Measurements from ENCODE around the gene ZNF14. TPM values are rescaled to one million over a fixed set of nuclear protein-coding genes. Genes with fewer than 3 reads are reported as not detected.

Gene ZNF14
- total RNA-seq, 1 experiment from 2014 or later = 2.6 TPM

DNA sequence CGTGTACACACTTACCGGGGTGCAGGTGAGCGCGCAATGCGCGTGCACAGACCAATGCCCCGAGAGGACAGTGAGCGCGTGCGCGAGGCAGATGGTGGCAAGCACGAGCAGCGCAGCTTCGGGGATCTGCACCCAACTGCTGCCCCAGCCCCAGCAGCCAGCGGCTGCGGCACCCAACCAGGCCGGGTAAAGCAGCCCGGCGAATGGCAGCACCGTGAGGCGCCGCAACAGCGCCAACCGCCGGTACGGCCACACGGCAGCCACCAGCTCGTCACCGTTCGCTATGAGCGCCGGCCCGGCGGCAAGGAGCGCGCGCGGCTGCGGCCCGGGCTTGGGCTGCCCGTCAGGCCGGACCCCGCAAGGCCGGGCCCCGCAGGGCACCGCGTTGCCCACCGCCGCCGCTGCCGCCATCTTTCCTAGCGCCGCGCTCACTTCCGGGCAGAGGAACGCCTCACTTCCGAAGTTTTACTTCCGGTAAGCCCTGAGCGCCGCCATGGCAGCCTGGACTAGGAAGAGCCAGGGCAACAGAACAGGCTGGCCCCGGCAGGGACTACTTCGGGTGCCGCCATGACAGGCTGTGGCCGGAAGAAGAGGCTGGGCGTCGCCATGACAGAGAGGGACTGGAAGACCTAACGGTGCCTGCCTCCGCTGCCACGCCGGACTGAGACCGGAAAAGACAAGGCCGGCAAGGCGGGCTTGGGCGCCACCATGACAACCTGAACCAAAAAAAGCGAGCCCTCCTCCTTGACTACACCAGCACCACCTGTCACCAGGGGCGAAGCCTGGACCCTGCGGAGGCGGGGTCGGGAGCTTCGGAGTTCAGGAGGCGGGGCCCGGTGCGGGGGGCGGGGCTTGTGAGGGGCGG, 69.4 kb downstream of the ZNF14 start, which contains the start of gene ATP13A1:
Gene ATP13A1, minus strand, starts transcription at position 421 of the 865 bp plus-strand sequence. Its CDS starts 10 bp downstream, at position 411.
- peaks cover 15% of the 10 kb centered on the region for H3K4me1 ChIP-seq (replicated peaks)
- no peaks in the 10 kb centered on the region for H3K27me3 ChIP-seq (replicated peaks)
- peak within 1 kb of the TSS; percentile 97 for H3K4me3 ChIP-seq
- H3K36me3 ChIP-seq = peaks cover 28% of the 10 kb centered on the region
- peak within 1 kb of the TSS; percentile 86 for H3K27ac ChIP-seq
- H3K9me3 ChIP-seq (replicated peaks) = no peaks in the 10 kb centered on the region
- DNase-seq (ENCODE audit: low read depth in 1 of 2, low spot score in 2 of 2) = peak; percentile 97 to 98

DNA sequence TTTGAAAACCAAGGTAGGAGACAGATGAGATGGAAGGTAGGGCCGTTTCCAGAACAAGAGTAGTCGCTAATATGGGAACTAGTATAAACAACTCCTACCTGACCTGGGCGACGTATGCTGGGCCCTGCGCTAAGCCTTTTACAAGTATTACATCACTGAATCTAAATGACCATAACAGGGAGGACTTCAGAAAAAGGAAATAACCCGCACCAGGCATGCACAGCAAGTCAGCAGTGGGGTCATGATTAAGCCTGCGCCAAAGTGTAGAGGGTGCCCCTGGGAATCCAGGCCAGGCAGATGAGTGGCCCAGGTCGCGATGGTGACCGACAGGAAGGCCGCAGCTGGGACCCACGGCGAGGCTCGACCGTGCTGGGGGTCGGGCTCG, 70.0 kb downstream of the ZNF14 start:
- no peak for DNase-seq (ENCODE audit: low read depth in 1 of 2, low spot score in 2 of 2)
- Histone ChIP-seq H3K27ac (peak overlapping the region; percentile 86), H3K9me3 (replicated peaks) (no peaks in the 10 kb centered on the region), H3K4me1 (replicated peaks) (peaks cover 15% of the 10 kb centered on the region), H3K4me3 (peak overlapping the region; percentile 97), H3K27me3 (replicated peaks) (no peaks in the 10 kb centered on the region), H3K36me3 (peaks cover 34% of the 10 kb centered on the region)

DNA sequence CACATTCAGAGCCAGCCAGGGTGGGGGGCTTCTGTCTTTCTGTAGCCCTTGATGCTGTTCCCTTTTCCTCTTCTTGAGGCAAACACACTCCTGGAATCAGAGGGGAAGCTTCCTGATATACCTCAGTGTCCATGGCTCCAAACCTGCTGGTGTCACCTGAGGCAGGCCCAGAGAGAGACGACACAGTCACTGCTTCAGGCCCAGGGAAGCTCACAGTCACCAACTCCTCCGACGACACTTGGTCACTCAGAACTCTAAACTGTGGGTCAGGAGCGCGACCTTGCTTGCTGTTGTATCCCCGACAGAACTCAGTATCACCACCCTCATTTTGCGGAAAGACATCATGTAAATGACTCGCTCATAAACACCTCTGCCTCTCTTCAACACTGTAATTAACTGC, 70.6 kb downstream of the ZNF14 start:
- H3K4me1 ChIP-seq (replicated peaks) = peaks cover 15% of the 10 kb centered on the region
- peak overlapping the region; percentile 97 for H3K4me3 ChIP-seq
- no peaks in the 10 kb centered on the region for H3K9me3 ChIP-seq (replicated peaks)
- H3K27me3 ChIP-seq (replicated peaks) = no peaks in the 10 kb centered on the region
- H3K36me3 ChIP-seq = peaks cover 39% of the 10 kb centered on the region
- H3K27ac ChIP-seq = no peak overlapping the region
- DNase-seq (ENCODE audit: low read depth in 1 of 2, low spot score in 2 of 2) = no peak

DNA sequence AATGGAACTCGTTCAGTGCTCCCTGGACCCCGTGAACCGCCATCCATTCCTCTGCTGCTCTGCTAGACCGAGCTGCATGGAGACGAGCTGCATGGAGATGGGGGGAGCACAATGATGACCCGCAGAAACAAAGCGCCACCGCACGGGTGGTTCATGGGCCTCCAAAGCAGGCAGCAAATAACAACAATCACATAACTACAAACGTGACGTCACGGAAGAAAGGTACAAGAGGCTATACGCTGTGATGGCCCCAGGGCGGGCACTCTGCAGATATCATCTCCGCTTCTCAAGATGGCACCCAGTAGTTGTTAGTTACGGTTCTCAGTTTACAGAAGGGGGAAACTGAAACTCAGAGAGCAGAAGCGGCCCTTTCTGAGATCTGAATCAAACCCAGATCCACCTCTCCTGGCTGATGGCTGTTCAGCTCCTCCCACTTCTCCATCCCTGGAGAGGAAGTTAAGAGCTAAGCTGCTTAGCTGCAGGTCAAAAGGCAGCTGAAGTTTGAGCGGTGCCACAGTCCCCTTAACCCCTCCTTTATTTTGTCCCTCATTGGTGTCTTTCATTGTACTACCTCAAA, 71.1 kb downstream of the ZNF14 start:
- Histone ChIP-seq H3K4me3 (no peak overlapping the region), H3K36me3 (peaks cover 45% of the 10 kb centered on the region), H3K27ac (no peak overlapping the region), H3K27me3 (replicated peaks) (no peaks in the 10 kb centered on the region), H3K9me3 (replicated peaks) (no peaks in the 10 kb centered on the region), H3K4me1 (replicated peaks) (peaks cover 15% of the 10 kb centered on the region)
- DNase-seq (ENCODE audit: low read depth in 1 of 2, low spot score in 2 of 2) = no peak

DNA sequence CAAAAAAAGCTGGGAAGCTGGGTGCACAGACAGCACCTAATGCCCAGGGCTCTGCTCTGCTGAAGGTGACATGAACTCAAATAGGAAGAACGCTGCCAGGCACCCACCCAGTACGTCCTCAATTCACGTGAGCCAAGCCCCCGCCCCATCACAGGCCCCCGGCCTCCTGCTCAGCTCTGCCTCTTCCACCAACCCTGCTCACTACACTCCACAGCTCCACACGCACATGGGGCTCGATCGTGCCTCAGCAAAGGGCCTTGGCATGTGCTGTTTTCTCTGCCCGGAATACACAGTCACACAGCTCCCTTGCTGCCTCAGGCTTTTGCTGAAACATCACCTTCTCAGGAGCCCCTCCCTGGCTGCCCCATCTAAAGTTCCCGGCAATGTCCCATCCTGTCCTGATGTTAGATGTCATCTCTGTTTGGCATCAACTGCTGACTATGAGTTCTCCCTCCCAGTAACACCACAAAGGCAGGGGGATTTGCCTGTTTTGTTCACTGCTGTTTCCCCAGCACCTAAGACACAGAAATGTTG, 71.7 kb downstream of the ZNF14 start:
- H3K9me3 ChIP-seq (replicated peaks) = no peaks in the 10 kb centered on the region
- H3K27ac ChIP-seq = no peak overlapping the region
- peaks cover 15% of the 10 kb centered on the region for H3K4me1 ChIP-seq (replicated peaks)
- DNase-seq (ENCODE audit: low read depth in 1 of 2, low spot score in 2 of 2) = no peak
- H3K36me3 ChIP-seq = peaks cover 50% of the 10 kb centered on the region
- no peak overlapping the region for H3K4me3 ChIP-seq
- H3K27me3 ChIP-seq (replicated peaks) = no peaks in the 10 kb centered on the region

Other genes starting within 250 kb of the ZNF14 start
- 0.69 and 0.74 TPM in 2 replicates for gene TSSK6, start 217.6 kb downstream of the ZNF14 start, total RNA-seq (2014; rRNA removed; shearing (Covaris generic))
- 118 and 130 TPM in 2 replicates for gene NDUFA13, start 216.9 kb downstream of the ZNF14 start, total RNA-seq (2014; rRNA removed; shearing (Covaris generic))
- gene YJEFN3, start 204.2 kb downstream of the ZNF14 start, total RNA-seq (2014; rRNA removed; shearing (Covaris generic)) = 1.6 and 1.8 TPM in 2 replicates
- gene CILP2, start 194.8 kb downstream of the ZNF14 start, total RNA-seq (2014; rRNA removed; shearing (Covaris generic)) = 0.03 TPM in 1 of 2 replicates, not detected in the other
- gene PBX4, start 114.4 kb downstream of the ZNF14 start, total RNA-seq (2014; rRNA removed; shearing (Covaris generic)) = 0.09 and 2.0 TPM in 2 replicates
- 0.24 TPM in 1 of 2 replicates, not detected in the other for gene LPAR2, start 104.9 kb downstream of the ZNF14 start, total RNA-seq (2014; rRNA removed; shearing (Covaris generic))
- gene GMIP, start 89.5 kb downstream of the ZNF14 start, total RNA-seq (2014; rRNA removed; shearing (Covaris generic)) = 2.9 and 4.3 TPM in 2 replicates
- 138 and 147 TPM in 2 replicates for gene ATP13A1, start 69.4 kb downstream of the ZNF14 start, total RNA-seq (2014; rRNA removed; shearing (Covaris generic))
- gene ZNF101, start 64.3 kb downstream of the ZNF14 start, total RNA-seq (2014; rRNA removed; shearing (Covaris generic)) = 4.2 and 11.2 TPM in 2 replicates
- gene ZNF506, start 88.6 kb upstream of the ZNF14 start, total RNA-seq (2014; rRNA removed; shearing (Covaris generic)) = 5.8 and 44.6 TPM in 2 replicates
- 1.6 and 3.0 TPM in 2 replicates for gene ZNF253, start 132.8 kb upstream of the ZNF14 start, total RNA-seq (2014; rRNA removed; shearing (Covaris generic))
- gene ZNF93, start 167.8 kb upstream of the ZNF14 start, total RNA-seq (2014; rRNA removed; shearing (Covaris generic)) = 12.6 and 14.6 TPM in 2 replicates

Data from SJSA1 (cell line).